H9 (cell line): ENCODE data around the gene DRD4. TPM values are rescaled to one million over a fixed set of nuclear protein-coding genes. Genes with fewer than 3 reads are reported as not detected.

Experiments used
- DNase-seq: peaks from one replicate; pipeline ENCODE4 v3.0.0-alpha.2; 2017
- H2AFZ ChIP-seq: one replicate; pipeline ENCODE4 v1.6.1; 2013; ENCODE audit warnings: mild to moderate bottlenecking, low read length, control low read depth, moderate library complexity
- H2AK5ac ChIP-seq: 2 replicates; pipeline ENCODE4 v1.6.1; 2013; ENCODE audit warnings: low read length, control low read depth, mixed read lengths; ENCODE audit not compliant: insufficient read length
- H2BK120ac ChIP-seq: one replicate; pipeline ENCODE4 v1.6.1; 2013; ENCODE audit warnings: low read depth, mild to moderate bottlenecking, low read length, control low read depth, inconsistent platforms; ENCODE audit not compliant: poor library complexity, severe bottlenecking
- H2BK12ac ChIP-seq: 2 replicates; pipeline ENCODE4 v1.6.1; 2013; ENCODE audit warnings: low read length, control low read depth, mixed read lengths, low read depth; ENCODE audit not compliant: insufficient read length
- H2BK15ac ChIP-seq: 2 replicates; pipeline ENCODE4 v1.6.1; 2013; ENCODE audit warnings: low read depth, low read length, control low read depth
- H2BK20ac ChIP-seq: one replicate; pipeline ENCODE4 v1.6.1; 2013; ENCODE audit warnings: low read depth, mild to moderate bottlenecking, low read length, control low read depth, inconsistent platforms; ENCODE audit not compliant: poor library complexity, severe bottlenecking
- H2BK5ac ChIP-seq: 2 replicates; pipeline ENCODE4 v1.6.1; 2013; ENCODE audit warnings: low read length, control low read depth, mixed read lengths; ENCODE audit not compliant: insufficient read length
- H3K14ac ChIP-seq: 2 replicates; pipeline ENCODE4 v1.6.1; 2013; ENCODE audit warnings: low read length, control low read depth; ENCODE audit not compliant: insufficient read depth
- H3K18ac ChIP-seq: 2 replicates; pipeline ENCODE4 v1.6.1; 2013; ENCODE audit warnings: low read depth, mild to moderate bottlenecking, mixed read lengths, low read length, control low read depth; ENCODE audit not compliant: insufficient read length
- H3K23ac ChIP-seq: 2 replicates; pipeline ENCODE4 v1.6.1; 2013; ENCODE audit warnings: low read length, control low read depth, mixed read lengths, low read depth; ENCODE audit not compliant: insufficient read length
- H3K23me2 ChIP-seq: 2 replicates; pipeline ENCODE4 v1.6.1; 2013; ENCODE audit warnings: low read depth, mild to moderate bottlenecking, mixed read lengths, low read length, control low read depth; ENCODE audit not compliant: insufficient read length, poor library complexity, severe bottlenecking
- H3K27ac ChIP-seq: 2 replicates; pipeline ENCODE4 v1.5.1; 2013; ENCODE audit warnings: low read length, control low read depth, mixed read lengths, low read depth; ENCODE audit not compliant: insufficient read length
- H3K27me3 ChIP-seq: 2 replicates; pipeline ENCODE4 v1.6.1; 2013; ENCODE audit warnings: low read length, control low read depth, inconsistent platforms; ENCODE audit not compliant: insufficient read depth
- H3K4ac ChIP-seq: 2 replicates; pipeline ENCODE4 v1.6.1; 2013; ENCODE audit warnings: low read depth, mild to moderate bottlenecking, control low read depth, inconsistent platforms, low read length, moderate library complexity
- H3K4me1 ChIP-seq: 2 replicates; pipeline ENCODE4 v1.6.1; 2013; ENCODE audit warnings: low read length, control low read depth, inconsistent platforms; ENCODE audit not compliant: insufficient read depth
- H3K4me2 ChIP-seq: 2 replicates; pipeline ENCODE4 v1.6.1; 2013; ENCODE audit warnings: low read length, control low read depth, mixed read lengths; ENCODE audit not compliant: insufficient read length, insufficient read depth
- H3K56ac ChIP-seq: 2 replicates; pipeline ENCODE4 v1.6.1; 2013; ENCODE audit warnings: low read depth, mild to moderate bottlenecking, mixed read lengths, low read length, control low read depth; ENCODE audit not compliant: insufficient read length
- H3K79me1 ChIP-seq: 2 replicates; pipeline ENCODE4 v1.6.1; 2013; ENCODE audit warnings: low read depth, mild to moderate bottlenecking, moderate library complexity, low read length, control low read depth, inconsistent platforms; ENCODE audit not compliant: insufficient read depth, poor library complexity, severe bottlenecking
- H3K79me2 ChIP-seq: 2 replicates; pipeline ENCODE4 v1.6.1; 2013; ENCODE audit warnings: low read length, control low read depth, inconsistent platforms; ENCODE audit not compliant: insufficient read depth
- H3K9ac ChIP-seq: 2 replicates; pipeline ENCODE4 v1.6.1; 2013; ENCODE audit warnings: low read length, control low read depth, mixed read lengths; ENCODE audit not compliant: insufficient read length; ENCODE audit errors: extremely low read depth
- H3K9me3 ChIP-seq: one replicate; pipeline ENCODE4 v1.6.1; 2013; ENCODE audit warnings: low read depth, low read length, inconsistent platforms; ENCODE audit not compliant: control insufficient read depth
- H3T11ph ChIP-seq: one replicate; pipeline ENCODE4 v1.6.1; 2013; ENCODE audit warnings: mild to moderate bottlenecking, low read length, control low read depth, inconsistent platforms
- H4K20me1 ChIP-seq: one replicate; pipeline ENCODE4 v1.6.1; 2013; ENCODE audit not compliant: control insufficient read depth, insufficient read length, insufficient read depth
- H4K5ac ChIP-seq: 2 replicates; pipeline ENCODE4 v1.6.1; 2013; ENCODE audit warnings: low read depth, mild to moderate bottlenecking, mixed read lengths, low read length, control low read depth; ENCODE audit not compliant: insufficient read length
- H4K8ac ChIP-seq: replicated peaks from 2 replicates; pipeline ENCODE4 v1.6.1; 2013; ENCODE audit warnings: low read length, control low read depth, mixed read lengths, low read depth; ENCODE audit not compliant: insufficient read length
- H4K91ac ChIP-seq: 2 replicates; pipeline ENCODE4 v1.6.1; 2013; ENCODE audit warnings: low read depth, mild to moderate bottlenecking, moderate library complexity, mixed read lengths, low read length, control low read depth; ENCODE audit not compliant: insufficient read length
- H3K27ac Mint-ChIP-seq, 3 experiments: 2 replicates in 2 of 3; 3 replicates in 1 of 3; pipeline ENCODE4 v1.8.0; 2020 to 2021; ENCODE audit warnings: mixed read lengths in 3 of 3, mild to moderate bottlenecking in 1 of 3, moderate library complexity in 1 of 3
- H3K27me3 Mint-ChIP-seq: 2 replicates; pipeline ENCODE4 v1.8.0; 2021; ENCODE audit warnings: low read depth, mild to moderate bottlenecking, moderate library complexity, mixed read lengths
- H3K36me3 Mint-ChIP-seq, 3 experiments: 2 replicates in 2 of 3; 3 replicates in 1 of 3; pipeline ENCODE4 v1.8.0; 2020 to 2021; ENCODE audit warnings: low read depth in 3 of 3, mixed read lengths in 3 of 3; ENCODE audit not compliant: insufficient read depth in 1 of 3
- H3K4me1 Mint-ChIP-seq, 2 experiments: 2 replicates each; pipeline ENCODE4 v1.8.0; 2020; ENCODE audit warnings: mixed read lengths in 2 of 2
- H3K4me3 Mint-ChIP-seq, 2 experiments: 2 replicates in 1 of 2; 3 replicates in 1 of 2; pipeline ENCODE4 v1.8.0; 2020 to 2021; ENCODE audit warnings: mild to moderate bottlenecking in 2 of 2, mixed read lengths in 2 of 2, moderate library complexity in 1 of 2
- H3K9me3 Mint-ChIP-seq, 2 experiments: 2 replicates in 1 of 2; 3 replicates in 1 of 2; pipeline ENCODE4 v1.8.0; 2020; ENCODE audit warnings: mild to moderate bottlenecking in 2 of 2, mixed read lengths in 2 of 2, moderate library complexity in 1 of 2
- WGBS: extraction: QIAGEN DNeasy Blood & Tissue Kit; methylation state at CpG from one replicate; pipeline ENCODE4 v1.1.7; 2013; ENCODE audit warnings: missing lambda C conversion rate, low lambda C conversion rate, mixed read lengths; ENCODE audit not compliant: insufficient read length; ENCODE audit errors: extremely low coverage; 5-methylcytosine and 5-hydroxymethylcytosine counted together
- total RNA-seq: library from RNA; stranded (reverse); gene quantifications from 2 replicates; pipeline ENCODE4 v1.2.1, GENCODE V29; 2021
- TF ChIP-seq, protein P1 (sequence below): fragments of 200-600 bp; sonication (generic); conservative IDR thresholded peaks from 3 replicates; pipeline ENCODE4 v1.8.0; 2021; ENCODE audit warnings: antibody characterized with exemption, mild to moderate bottlenecking

DRD4 gene
- total RNA-seq, 1 experiment from 2014 or later = 6.8 TPM

DNA sequence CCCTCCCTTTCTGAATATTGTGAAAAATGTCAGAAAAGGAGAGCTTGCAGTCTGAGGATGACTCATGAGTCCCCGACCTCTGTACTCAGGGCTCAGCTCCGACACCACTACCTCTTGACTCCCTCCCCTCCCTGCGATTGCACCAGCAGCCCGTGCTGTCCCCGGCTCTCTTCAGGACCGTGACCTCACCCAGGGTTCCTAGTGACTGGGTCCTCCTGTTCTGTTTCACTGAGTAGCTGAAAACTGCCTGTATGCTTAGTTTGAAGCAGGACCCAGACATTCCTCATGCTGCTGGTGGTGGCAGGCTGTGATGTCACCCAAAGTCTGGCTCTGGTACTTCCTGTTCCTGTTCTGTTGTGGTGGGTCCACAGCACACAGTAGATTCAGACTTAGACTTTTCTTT is 49.1 kb upstream of the DRD4 start:
- Histone ChIP-seq H3K27ac (no peak overlapping the region), H3K9me3 (no peaks in the 10 kb centered on the region), H3K79me1 (peaks cover 7% of the 10 kb centered on the region), H2AK5ac (no peak overlapping the region), H3K14ac (no peak overlapping the region), H2AFZ (no peak overlapping the region), H4K91ac (no peak overlapping the region), H3K79me2 (no peaks in the 10 kb centered on the region; the same call in 1 of the 2 replicates), H2BK12ac (no peak overlapping the region), H3K23ac (no peak overlapping the region), H3K27me3 (no peaks in the 10 kb centered on the region), H2BK120ac (no peak overlapping the region), H4K20me1 (peaks cover 3% of the 10 kb centered on the region), H2BK15ac (no peak overlapping the region), H3K18ac (no peak overlapping the region), H3K23me2 (no peaks in the 10 kb centered on the region), H3K9ac (no peak overlapping the region), H2BK5ac (no peak overlapping the region), H3K56ac (no peak overlapping the region), H4K5ac (no peak overlapping the region), H4K8ac (no peak overlapping the region), H3K4ac (no peak overlapping the region), H3K4me2 (no peak overlapping the region), H2BK20ac (no peak overlapping the region), H3K4me1 (no peaks in the 10 kb centered on the region), H3T11ph (no peak overlapping the region)
- TF ChIP-seq, protein P1, sequence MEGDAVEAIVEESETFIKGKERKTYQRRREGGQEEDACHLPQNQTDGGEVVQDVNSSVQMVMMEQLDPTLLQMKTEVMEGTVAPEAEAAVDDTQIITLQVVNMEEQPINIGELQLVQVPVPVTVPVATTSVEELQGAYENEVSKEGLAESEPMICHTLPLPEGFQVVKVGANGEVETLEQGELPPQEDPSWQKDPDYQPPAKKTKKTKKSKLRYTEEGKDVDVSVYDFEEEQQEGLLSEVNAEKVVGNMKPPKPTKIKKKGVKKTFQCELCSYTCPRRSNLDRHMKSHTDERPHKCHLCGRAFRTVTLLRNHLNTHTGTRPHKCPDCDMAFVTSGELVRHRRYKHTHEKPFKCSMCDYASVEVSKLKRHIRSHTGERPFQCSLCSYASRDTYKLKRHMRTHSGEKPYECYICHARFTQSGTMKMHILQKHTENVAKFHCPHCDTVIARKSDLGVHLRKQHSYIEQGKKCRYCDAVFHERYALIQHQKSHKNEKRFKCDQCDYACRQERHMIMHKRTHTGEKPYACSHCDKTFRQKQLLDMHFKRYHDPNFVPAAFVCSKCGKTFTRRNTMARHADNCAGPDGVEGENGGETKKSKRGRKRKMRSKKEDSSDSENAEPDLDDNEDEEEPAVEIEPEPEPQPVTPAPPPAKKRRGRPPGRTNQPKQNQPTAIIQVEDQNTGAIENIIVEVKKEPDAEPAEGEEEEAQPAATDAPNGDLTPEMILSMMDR = no peak
- no peaks in the 10 kb centered on the region for H3K9me3 Mint-ChIP-seq
- H3K4me1 Mint-ChIP-seq = no peaks in the 10 kb centered on the region
- H3K27ac Mint-ChIP-seq = peak overlapping the region in 1 of 3 experiments; percentile 55; a peak in 2 of 7 replicates
- no CpG with 5 or more reads among the region's 6 CpGs for WGBS
- no peak overlapping the region for H3K4me3 Mint-ChIP-seq
- no peaks in the 10 kb centered on the region for H3K27me3 Mint-ChIP-seq
- H3K36me3 Mint-ChIP-seq = peaks cover 45 to 82% (median 77%) of the 10 kb centered on the region in 3 experiments
- DNase-seq = no peak
